ENCODE measurements around the gene TSEN2. TPM values are rescaled to one million over a fixed set of nuclear protein-coding genes. Genes with fewer than 3 reads are reported as not detected.

TSEN2 gene
- total RNA-seq, 2 experiments from 2014 or later = 17.8 to 19.4 TPM

DNA sequence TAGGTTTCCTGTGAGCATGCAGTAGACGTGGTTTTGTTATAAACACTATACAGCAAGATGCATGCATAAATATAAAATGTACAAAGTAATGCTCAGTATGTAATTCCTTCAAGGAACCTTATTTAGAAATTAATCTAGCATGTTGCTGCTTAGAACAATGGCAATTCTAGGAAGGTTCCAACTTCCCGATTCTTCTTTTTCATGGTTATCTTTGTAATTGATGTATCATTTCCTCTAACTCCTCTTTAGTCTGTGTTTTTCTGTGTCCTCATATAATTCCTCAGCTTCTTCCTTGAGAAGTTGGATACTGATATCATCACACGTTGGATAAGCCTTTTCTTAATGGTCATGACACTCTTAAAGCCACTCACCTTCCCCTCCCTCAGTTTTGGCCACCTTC is 3.5 kb downstream of the TSEN2 start:
- POLR2A ChIA-PET = no interaction called here
- Mint-ChIP-seq H3K27me3 (no peaks in the 10 kb centered on the region), H3K4me3 (no peak overlapping the region), H3K9me3 (ENCODE audit: low read depth) (no peaks in the 10 kb centered on the region), H3K36me3 (ENCODE audit: low read depth) (peaks cover 38% of the 10 kb centered on the region), H3K4me1 (peaks cover 37% of the 10 kb centered on the region), H3K27ac (no peak overlapping the region)
- no peak for DNase-seq
- CTCF ChIA-PET = interaction anchor here (0.6 to 0.8 kb wide), 3 partner anchors 16 to 272 kb away, joined by 3 read pairs; no protein-coding TSS in a partner anchor
- intact Hi-C loops (cut with DNase I, micrococcal nuclease) = loop anchor here in 1 of 2 experiments (10.0 kb wide), 1 partner anchor 483 kb away; the partner anchor contains the start of gene SYN2
- ATAC-seq = no peak

DNA sequence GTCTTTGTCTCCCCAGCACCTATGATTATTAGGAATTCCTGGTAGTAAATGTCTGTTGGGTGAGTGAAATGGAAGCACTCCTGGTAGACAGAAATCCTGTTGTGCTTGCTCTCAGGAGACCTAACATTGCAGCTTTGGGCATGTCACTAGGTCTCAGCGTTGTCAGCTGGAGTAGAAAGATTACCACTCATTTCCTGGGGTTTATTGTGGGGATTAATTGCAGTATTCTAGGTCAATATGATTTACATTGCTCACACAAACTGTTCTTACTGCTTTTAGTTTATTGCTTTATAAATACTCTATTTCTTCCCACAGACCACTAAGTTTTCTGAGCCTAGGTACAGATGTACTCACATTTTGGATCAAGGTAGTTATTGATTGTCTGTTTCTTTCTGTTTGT is 5.1 kb downstream of the TSEN2 start:
- H3K27ac Mint-ChIP-seq = no peak overlapping the region
- DNase-seq (no peak), ATAC-seq (no peak)
- intact Hi-C loops (cut with DNase I, micrococcal nuclease) = loop anchor here in 1 of 2 experiments (10.0 kb wide), 1 partner anchor 485 kb away; the partner anchor contains the start of gene SYN2
- H3K9me3 Mint-ChIP-seq (ENCODE audit: low read depth) = no peaks in the 10 kb centered on the region
- H3K4me1 Mint-ChIP-seq = peaks cover 25% of the 10 kb centered on the region
- no peaks in the 10 kb centered on the region for H3K27me3 Mint-ChIP-seq
- ChIA-PET POLR2A (no interaction called here), CTCF (no interaction called here)
- H3K4me3 Mint-ChIP-seq = no peak overlapping the region
- H3K36me3 Mint-ChIP-seq (ENCODE audit: low read depth) = peaks cover 49% of the 10 kb centered on the region

- H3K4me1 Mint-ChIP-seq = peaks cover 25% of the 10 kb centered on the region
- H3K27me3 Mint-ChIP-seq = no peaks in the 10 kb centered on the region
- ATAC-seq (no peak), DNase-seq (no peak)
- H3K36me3 Mint-ChIP-seq (ENCODE audit: low read depth) = peaks cover 51% of the 10 kb centered on the region
- H3K27ac Mint-ChIP-seq = no peak overlapping the region
- no peaks in the 10 kb centered on the region for H3K9me3 Mint-ChIP-seq (ENCODE audit: low read depth)
- no peak overlapping the region for H3K4me3 Mint-ChIP-seq
- POLR2A ChIA-PET = no interaction called here
- intact Hi-C loops (cut with DNase I, micrococcal nuclease) = loop anchor here in 1 of 2 experiments (10.0 kb wide), 1 partner anchor 485 kb away; the partner anchor contains the start of gene SYN2
- CTCF ChIA-PET = no interaction called here
Observed at GRCh38 chr3:12489832-12490231, 5.6 kb downstream of the TSEN2 start.

- intact Hi-C loops (cut with DNase I, micrococcal nuclease) = no loop called here
- H3K4me1 Mint-ChIP-seq = peaks cover 18% of the 10 kb centered on the region
- no peak overlapping the region for H3K4me3 Mint-ChIP-seq
- DNase-seq (no peak), ATAC-seq (no peak)
- ChIA-PET POLR2A (no interaction called here), CTCF (no interaction called here)
- peaks cover 55% of the 10 kb centered on the region for H3K36me3 Mint-ChIP-seq (ENCODE audit: low read depth)
- H3K27ac Mint-ChIP-seq = no peak overlapping the region
- H3K9me3 Mint-ChIP-seq (ENCODE audit: low read depth) = no peaks in the 10 kb centered on the region
- H3K27me3 Mint-ChIP-seq = no peaks in the 10 kb centered on the region
Observed at GRCh38 chr3:12490547-12490946, 6.3 kb downstream of the TSEN2 start.

- H3K27me3 Mint-ChIP-seq = no peaks in the 10 kb centered on the region
- peaks cover 60% of the 10 kb centered on the region for H3K36me3 Mint-ChIP-seq (ENCODE audit: low read depth)
- no peak overlapping the region for H3K4me3 Mint-ChIP-seq
- H3K9me3 Mint-ChIP-seq (ENCODE audit: low read depth) = no peaks in the 10 kb centered on the region
- ATAC-seq (no peak), DNase-seq (peak; percentile 11)
- CTCF ChIA-PET = interaction anchor here (0.6 to 1.7 kb wide), 6 partner anchors 11 to 358 kb away, joined by 3 to 4 read pairs (median 3); no protein-coding TSS in a partner anchor
- H3K27ac Mint-ChIP-seq = no peak overlapping the region
- intact Hi-C loops (cut with DNase I, micrococcal nuclease) = no loop called here
- H3K4me1 Mint-ChIP-seq = no peaks in the 10 kb centered on the region
- POLR2A ChIA-PET = no interaction called here
Observed at GRCh38 chr3:12495749-12496452, 11.6 kb downstream of the TSEN2 start.

GRCh38 chr3:12496453-12496761 is 12.1 kb downstream of the TSEN2 start:
- intact Hi-C loops (cut with DNase I, micrococcal nuclease) = no loop called here
- ChIA-PET POLR2A (no interaction called here), CTCF (interaction anchor here (0.7 to 1.0 kb wide), 2 partner anchors 11 to 17 kb away, joined by 3 read pairs; no protein-coding TSS in a partner anchor)
- H3K4me1 Mint-ChIP-seq = no peaks in the 10 kb centered on the region
- ATAC-seq (no peak), DNase-seq (no peak)
- H3K4me3 Mint-ChIP-seq = no peak overlapping the region
- H3K9me3 Mint-ChIP-seq (ENCODE audit: low read depth) = no peaks in the 10 kb centered on the region
- no peaks in the 10 kb centered on the region for H3K27me3 Mint-ChIP-seq
- H3K36me3 Mint-ChIP-seq (ENCODE audit: low read depth) = peaks cover 59% of the 10 kb centered on the region
- no peak overlapping the region for H3K27ac Mint-ChIP-seq

DNA sequence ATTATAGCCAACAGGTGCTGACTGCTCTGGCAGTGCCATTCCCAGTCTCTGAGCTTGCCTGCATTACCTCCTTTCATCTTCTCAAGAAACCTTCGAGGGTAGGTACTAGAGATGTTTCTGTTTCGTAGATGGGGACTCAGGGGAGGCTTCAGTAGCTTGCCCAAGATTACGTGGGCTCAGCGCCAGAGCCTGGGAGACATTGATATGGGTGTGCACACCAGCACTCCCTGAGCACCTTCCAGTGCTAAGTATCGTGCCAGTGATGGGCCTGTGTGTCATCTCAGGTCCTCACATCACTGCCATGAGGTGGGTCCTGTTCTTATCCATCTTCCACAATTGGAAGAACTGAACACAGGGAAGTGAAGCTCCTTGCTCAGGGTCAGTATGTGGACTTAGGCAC is 15.2 kb downstream of the TSEN2 start:
- ChIA-PET POLR2A (no interaction called here), CTCF (no interaction called here)
- intact Hi-C loops (cut with DNase I, micrococcal nuclease) = no loop called here
- no peaks in the 10 kb centered on the region for H3K27me3 Mint-ChIP-seq
- ATAC-seq (no peak), DNase-seq (no peak)
- H3K27ac Mint-ChIP-seq = no peak overlapping the region
- no peak overlapping the region for H3K4me3 Mint-ChIP-seq
- H3K9me3 Mint-ChIP-seq (ENCODE audit: low read depth) = no peaks in the 10 kb centered on the region
- H3K36me3 Mint-ChIP-seq (ENCODE audit: low read depth) = peaks cover 60% of the 10 kb centered on the region
- no peaks in the 10 kb centered on the region for H3K4me1 Mint-ChIP-seq

DNA sequence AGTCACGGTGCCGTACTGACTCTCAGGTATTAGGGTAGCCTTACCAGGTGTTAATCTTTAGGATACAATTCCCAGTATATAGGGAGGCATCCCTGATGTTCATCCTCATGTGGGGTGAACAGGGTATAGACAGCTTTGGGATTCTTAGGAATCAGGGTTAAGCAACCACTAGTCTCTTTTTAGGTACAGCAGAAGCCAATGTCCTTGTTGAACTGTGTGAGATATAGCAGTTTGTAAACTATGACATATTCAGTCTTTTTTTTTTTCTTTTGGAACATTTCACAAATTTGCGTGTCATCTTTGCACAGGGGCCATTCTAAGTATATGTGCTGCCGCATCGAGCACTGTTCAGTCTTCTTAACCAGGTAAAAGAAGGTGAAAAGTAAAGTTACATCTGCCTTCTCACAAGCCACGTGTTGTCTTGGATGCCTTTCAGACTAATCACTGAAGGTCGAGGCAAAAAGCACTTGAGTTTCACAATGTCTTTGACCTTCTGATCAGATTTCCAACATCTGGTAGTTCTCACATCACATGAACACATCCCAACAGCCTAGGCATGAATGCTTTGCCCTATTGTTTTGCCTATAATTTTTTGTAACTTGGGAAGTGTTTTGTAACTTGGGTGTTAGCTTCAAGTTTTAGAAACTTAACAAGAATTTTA is 17.2 kb downstream of the TSEN2 start:
- H3K4me1 Mint-ChIP-seq = no peaks in the 10 kb centered on the region
- CTCF ChIA-PET = interaction anchor here (0.7 to 1.7 kb wide), 4 partner anchors 10 to 694 kb away, joined by 3 read pairs; no protein-coding TSS in a partner anchor
- intact Hi-C loops (cut with DNase I, micrococcal nuclease) = no loop called here
- no peaks in the 10 kb centered on the region for H3K9me3 Mint-ChIP-seq (ENCODE audit: low read depth)
- H3K27ac Mint-ChIP-seq = no peak overlapping the region
- H3K4me3 Mint-ChIP-seq = no peak overlapping the region
- ATAC-seq = no peak
- POLR2A ChIA-PET = no interaction called here
- no peaks in the 10 kb centered on the region for H3K27me3 Mint-ChIP-seq
- no peak for DNase-seq
- H3K36me3 Mint-ChIP-seq (ENCODE audit: low read depth) = peaks cover 69% of the 10 kb centered on the region

GRCh38 chr3:12503126-12503957 is 19.1 kb downstream of the TSEN2 start:
- intact Hi-C loops (cut with DNase I, micrococcal nuclease) = no loop called here
- H3K9me3 Mint-ChIP-seq (ENCODE audit: low read depth) = no peaks in the 10 kb centered on the region
- H3K36me3 Mint-ChIP-seq (ENCODE audit: low read depth) = peaks cover 62% of the 10 kb centered on the region
- H3K4me3 Mint-ChIP-seq = no peak overlapping the region
- no peak for ATAC-seq
- CTCF ChIA-PET = interaction anchor here (1.7 kb wide), 1 partner anchor 8 kb away, joined by 3 read pairs; no protein-coding TSS in a partner anchor
- POLR2A ChIA-PET = no interaction called here
- DNase-seq = no peak
- no peaks in the 10 kb centered on the region for H3K4me1 Mint-ChIP-seq
- H3K27ac Mint-ChIP-seq = no peak overlapping the region
- H3K27me3 Mint-ChIP-seq = no peaks in the 10 kb centered on the region

- ChIA-PET CTCF (interaction anchor here (0.7 to 1.5 kb wide), 3 partner anchors 11 to 371 kb away, joined by 3 read pairs; no protein-coding TSS in a partner anchor), POLR2A (interaction anchor here (0.6 kb wide), 1 partner anchor 194 kb away, joined by 4 read pairs; no protein-coding TSS in a partner anchor)
- intact Hi-C loops (cut with DNase I, micrococcal nuclease) = no loop called here
- Mint-ChIP-seq H3K27me3 (no peaks in the 10 kb centered on the region), H3K9me3 (ENCODE audit: low read depth) (no peaks in the 10 kb centered on the region), H3K27ac (no peak overlapping the region), H3K4me1 (no peaks in the 10 kb centered on the region), H3K4me3 (no peak overlapping the region), H3K36me3 (ENCODE audit: low read depth) (peaks cover 55% of the 10 kb centered on the region)
- ATAC-seq = no peak
- no peak for DNase-seq
Observed at GRCh38 chr3:12506201-12506709, 22.0 kb downstream of the TSEN2 start.

DNA sequence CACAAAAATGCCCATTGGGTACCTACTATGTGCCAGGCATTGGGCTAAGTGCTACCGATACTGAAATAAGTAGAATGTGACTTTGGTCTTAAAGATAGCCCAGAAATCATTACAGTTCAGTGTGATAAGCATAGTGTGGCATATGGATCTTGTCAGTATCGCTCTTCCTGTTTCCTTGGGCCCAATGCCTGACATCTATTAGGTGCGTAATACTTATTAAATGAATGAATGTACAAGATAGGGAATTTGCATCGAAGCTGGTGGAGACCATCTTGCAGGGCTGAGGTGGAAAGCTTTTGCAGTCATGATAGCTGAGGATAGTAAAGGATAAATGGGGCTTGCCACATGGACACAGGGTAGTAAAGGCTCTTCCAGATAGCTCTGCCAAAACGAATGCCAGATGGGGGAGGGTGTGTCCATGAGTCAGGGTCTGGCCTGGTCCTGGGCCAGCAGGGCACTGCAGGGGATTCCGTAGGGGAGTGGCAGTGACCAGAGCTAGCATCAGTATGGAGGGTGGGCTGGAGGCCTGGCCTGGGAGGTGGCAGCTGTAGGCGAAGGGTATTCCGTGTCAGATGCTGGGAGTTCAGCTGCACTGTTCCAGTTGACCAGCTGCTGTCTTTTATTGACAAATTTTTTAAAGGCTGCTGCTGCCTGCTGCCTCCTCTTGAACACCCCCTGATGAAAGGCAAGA is 23.5 kb downstream of the TSEN2 start:
- CTCF ChIA-PET = interaction anchor here (0.6 kb wide), 1 partner anchor 12 kb away, joined by 3 read pairs; no protein-coding TSS in a partner anchor
- POLR2A ChIA-PET = interaction anchor here (0.6 kb wide), 1 partner anchor 145 kb away, joined by 3 read pairs; no protein-coding TSS in a partner anchor
- no peak overlapping the region for H3K4me3 Mint-ChIP-seq

More for the DNA sequence above, 23.5 kb downstream of the TSEN2 start:
- Mint-ChIP-seq H3K4me1 (no peaks in the 10 kb centered on the region), H3K27ac (no peak overlapping the region), H3K27me3 (no peaks in the 10 kb centered on the region), H3K36me3 (ENCODE audit: low read depth) (peaks cover 48% of the 10 kb centered on the region), H3K9me3 (ENCODE audit: low read depth) (no peaks in the 10 kb centered on the region)
- intact Hi-C loops (cut with DNase I, micrococcal nuclease) = no loop called here
- no peak for ATAC-seq
- no peak for DNase-seq

Data from activated CD4-positive, alpha-beta T cell treated with anti-CD3 and anti-CD28 coated beads for 36 hours (primary cell).